ENCODE data around the gene ADCY4.

DNA sequence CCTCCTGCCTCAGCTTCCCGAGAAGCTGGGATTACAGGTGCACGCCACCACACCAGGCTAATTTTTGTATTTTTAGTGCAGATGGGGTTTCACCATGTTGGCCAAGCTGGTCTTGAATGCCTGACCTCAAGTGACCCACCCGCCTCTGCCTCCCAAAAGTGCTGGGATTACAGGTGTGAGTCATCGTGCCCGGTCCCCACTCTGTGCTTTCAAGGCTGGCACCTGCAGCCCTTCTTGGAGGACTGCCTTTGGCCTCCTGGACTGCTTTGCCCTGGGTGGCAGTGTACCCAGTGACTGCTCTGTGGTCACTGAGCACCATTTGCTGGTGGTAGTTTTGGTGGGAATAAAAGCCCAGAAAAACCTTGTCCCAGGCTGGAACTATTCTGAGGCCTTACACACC, 47.9 kb downstream of the ADCY4 start:
- TF ChIP-seq, protein P1, sequence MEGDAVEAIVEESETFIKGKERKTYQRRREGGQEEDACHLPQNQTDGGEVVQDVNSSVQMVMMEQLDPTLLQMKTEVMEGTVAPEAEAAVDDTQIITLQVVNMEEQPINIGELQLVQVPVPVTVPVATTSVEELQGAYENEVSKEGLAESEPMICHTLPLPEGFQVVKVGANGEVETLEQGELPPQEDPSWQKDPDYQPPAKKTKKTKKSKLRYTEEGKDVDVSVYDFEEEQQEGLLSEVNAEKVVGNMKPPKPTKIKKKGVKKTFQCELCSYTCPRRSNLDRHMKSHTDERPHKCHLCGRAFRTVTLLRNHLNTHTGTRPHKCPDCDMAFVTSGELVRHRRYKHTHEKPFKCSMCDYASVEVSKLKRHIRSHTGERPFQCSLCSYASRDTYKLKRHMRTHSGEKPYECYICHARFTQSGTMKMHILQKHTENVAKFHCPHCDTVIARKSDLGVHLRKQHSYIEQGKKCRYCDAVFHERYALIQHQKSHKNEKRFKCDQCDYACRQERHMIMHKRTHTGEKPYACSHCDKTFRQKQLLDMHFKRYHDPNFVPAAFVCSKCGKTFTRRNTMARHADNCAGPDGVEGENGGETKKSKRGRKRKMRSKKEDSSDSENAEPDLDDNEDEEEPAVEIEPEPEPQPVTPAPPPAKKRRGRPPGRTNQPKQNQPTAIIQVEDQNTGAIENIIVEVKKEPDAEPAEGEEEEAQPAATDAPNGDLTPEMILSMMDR (IDR thresholded peaks at IDR 0.05), result no peak
- TF ChIP-seq POLR2AphosphoS5 (IDR thresholded peaks at IDR 0.05), result no peak

Measured in gastroesophageal sphincter (tissue), 3 donors.